ENCODE data around the gene GALNT10.

DNA sequence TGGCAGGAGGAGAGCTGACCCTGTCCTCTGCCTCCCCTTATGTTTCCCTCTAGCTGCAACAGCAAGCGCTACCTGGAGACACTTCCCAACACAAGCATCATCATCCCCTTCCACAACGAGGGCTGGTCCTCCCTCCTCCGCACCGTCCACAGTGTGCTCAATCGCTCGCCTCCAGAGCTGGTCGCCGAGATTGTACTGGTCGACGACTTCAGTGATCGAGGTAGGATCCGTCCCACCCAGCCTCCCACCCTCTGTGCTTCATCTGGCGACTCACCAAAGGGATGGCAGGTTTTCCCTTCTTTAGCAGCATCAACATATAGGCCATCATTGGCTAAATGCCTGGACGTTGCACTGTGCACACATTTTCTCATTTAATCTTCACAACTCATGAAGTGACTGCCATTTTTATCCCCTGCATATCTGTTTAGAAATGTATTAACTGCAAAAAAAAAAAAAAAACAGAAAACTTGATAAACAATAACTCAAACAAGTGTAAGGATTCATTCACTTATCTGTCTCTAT, 139.0 kb downstream of the GALNT10 start:
- TF ChIP-seq, protein P1, sequence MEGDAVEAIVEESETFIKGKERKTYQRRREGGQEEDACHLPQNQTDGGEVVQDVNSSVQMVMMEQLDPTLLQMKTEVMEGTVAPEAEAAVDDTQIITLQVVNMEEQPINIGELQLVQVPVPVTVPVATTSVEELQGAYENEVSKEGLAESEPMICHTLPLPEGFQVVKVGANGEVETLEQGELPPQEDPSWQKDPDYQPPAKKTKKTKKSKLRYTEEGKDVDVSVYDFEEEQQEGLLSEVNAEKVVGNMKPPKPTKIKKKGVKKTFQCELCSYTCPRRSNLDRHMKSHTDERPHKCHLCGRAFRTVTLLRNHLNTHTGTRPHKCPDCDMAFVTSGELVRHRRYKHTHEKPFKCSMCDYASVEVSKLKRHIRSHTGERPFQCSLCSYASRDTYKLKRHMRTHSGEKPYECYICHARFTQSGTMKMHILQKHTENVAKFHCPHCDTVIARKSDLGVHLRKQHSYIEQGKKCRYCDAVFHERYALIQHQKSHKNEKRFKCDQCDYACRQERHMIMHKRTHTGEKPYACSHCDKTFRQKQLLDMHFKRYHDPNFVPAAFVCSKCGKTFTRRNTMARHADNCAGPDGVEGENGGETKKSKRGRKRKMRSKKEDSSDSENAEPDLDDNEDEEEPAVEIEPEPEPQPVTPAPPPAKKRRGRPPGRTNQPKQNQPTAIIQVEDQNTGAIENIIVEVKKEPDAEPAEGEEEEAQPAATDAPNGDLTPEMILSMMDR (IDR thresholded peaks at IDR 0.05): no peak
- TF ChIP-seq ZFX (IDR thresholded peaks at IDR 0.05; ENCODE audit: borderline replicate concordance): no peak
